GM23338 (cell line): ENCODE measurements around the gene KLF2. TPM values are rescaled to one million over a fixed set of nuclear protein-coding genes. Genes with fewer than 3 reads are reported as not detected.

Experiments used
- ATAC-seq: fragments of 200-7000 bp; cut with Tn5 transposase; 3 replicates; pipeline ENCODE4 v1.9.1; 2020
- DNase-seq: peaks from one replicate; pipeline ENCODE4 v3.0.0-alpha.2; 2015; ENCODE audit warnings: low spot score
- H2AFZ ChIP-seq: fragments of 200-600 bp; sonication (generic); 2 replicates; pipeline ENCODE4 v1.8.0; 2016; ENCODE audit warnings: antibody characterized with exemption, mild to moderate bottlenecking, moderate library complexity
- H3F3A ChIP-seq: fragments of 200-600 bp; sonication (generic); replicated peaks from 2 replicates; pipeline ENCODE4 v1.8.0; 2017; ENCODE audit warnings: antibody characterized with exemption, mixed run types, low read depth
- H3K27ac ChIP-seq: fragments of 200-600 bp; sonication (generic); 2 replicates; pipeline ENCODE4 v1.6.1; 2016; ENCODE audit warnings: low read depth
- H3K27me3 ChIP-seq: fragments of 200-600 bp; sonication (generic); 2 replicates; pipeline ENCODE4 v1.8.0; 2016; ENCODE audit warnings: mild to moderate bottlenecking, mixed run types, moderate library complexity; ENCODE audit not compliant: insufficient read depth
- H3K36me3 ChIP-seq: fragments of 200-600 bp; sonication (generic); 2 replicates; pipeline ENCODE4 v1.8.0; 2016; ENCODE audit warnings: mild to moderate bottlenecking; ENCODE audit not compliant: insufficient read depth
- H3K4me1 ChIP-seq: fragments of 200-600 bp; sonication (generic); 2 replicates; pipeline ENCODE4 v1.8.0; 2016; ENCODE audit warnings: mild to moderate bottlenecking, moderate library complexity; ENCODE audit not compliant: insufficient read depth
- H3K4me2 ChIP-seq: fragments of 200-600 bp; sonication (generic); 2 replicates; pipeline ENCODE4 v1.7.1; 2017; ENCODE audit warnings: mixed run types
- H3K4me3 ChIP-seq: fragments of 200-600 bp; sonication (generic); 2 replicates; pipeline ENCODE4 v1.6.1; 2016; ENCODE audit warnings: mixed run types
- H3K79me2 ChIP-seq: fragments of 200-600 bp; sonication (generic); replicated peaks from 2 replicates; pipeline ENCODE4 v1.8.0; 2017; ENCODE audit warnings: mild to moderate bottlenecking; ENCODE audit not compliant: insufficient read depth
- H3K9me2 ChIP-seq: fragments of 200-600 bp; sonication (generic); 2 replicates; pipeline ENCODE4 v1.8.0; 2017; ENCODE audit not compliant: insufficient read depth
- H4K20me1 ChIP-seq: fragments of 200-600 bp; sonication (generic); replicated peaks from 2 replicates; pipeline ENCODE4 v1.8.0; 2017; ENCODE audit warnings: mild to moderate bottlenecking; ENCODE audit not compliant: insufficient read depth
- H3K27ac Mint-ChIP-seq: 2 replicates; pipeline ENCODE4 v1.8.0; 2020; ENCODE audit warnings: inconsistent platforms, mild to moderate bottlenecking, moderate library complexity, mixed read lengths
- H3K27me3 Mint-ChIP-seq: 3 replicates; pipeline ENCODE4 v1.8.0; 2022; ENCODE audit warnings: low read depth, mild to moderate bottlenecking, moderate library complexity, mixed read lengths, inconsistent platforms; ENCODE audit not compliant: insufficient read depth, poor library complexity
- H3K36me3 Mint-ChIP-seq: 3 replicates; pipeline ENCODE4 v1.8.0; 2021; ENCODE audit warnings: low read depth, mild to moderate bottlenecking, inconsistent platforms, moderate library complexity, mixed read lengths
- H3K4me1 Mint-ChIP-seq: 3 replicates; pipeline ENCODE4 v1.8.0; 2020; ENCODE audit warnings: mild to moderate bottlenecking, inconsistent platforms, mixed read lengths
- H3K4me3 Mint-ChIP-seq: 3 replicates; pipeline ENCODE4 v1.8.0; 2021; ENCODE audit warnings: moderate library complexity, mild to moderate bottlenecking, inconsistent platforms, mixed read lengths
- H3K9me3 Mint-ChIP-seq: 3 replicates; pipeline ENCODE4 v1.8.0; 2020; ENCODE audit warnings: moderate library complexity, mild to moderate bottlenecking, inconsistent platforms, mixed read lengths
- CREB1 ChIP-seq: fragments of 250-450 bp; sonication (Bioruptor Pico); IDR thresholded peaks from 2 replicates; pipeline ENCODE4 v1.5.0; 2020; ENCODE audit warnings: low read depth, mild to moderate bottlenecking, moderate library complexity
- CTCF ChIP-seq, 2 experiments: fragments of 200-600 bp in 1 of 2; sonication (generic) in 1 of 2; conservative IDR thresholded peaks; 2 replicates each; pipeline versions ENCODE4 v1.5.1 to v1.6.1; 2016 to 2017; ENCODE audit warnings: antibody characterized with exemption in 2 of 2, low read depth in 2 of 2, mild to moderate bottlenecking in 2 of 2, moderate library complexity in 1 of 2
- ETS1 ChIP-seq: IDR thresholded peaks from 2 replicates; pipeline ENCODE4 v1.6.1; 2016; ENCODE audit warnings: antibody characterized with exemption
- EZH2 ChIP-seq: fragments of 200-600 bp; sonication (generic); IDR thresholded peaks from one replicate; pipeline ENCODE4 v1.8.0; 2017; ENCODE audit warnings: antibody characterized with exemption, mild to moderate bottlenecking, low read depth; ENCODE audit not compliant: unreplicated experiment
- EZH2phosphoT487 ChIP-seq: fragments of 200-600 bp; sonication (generic); IDR thresholded peaks from one replicate; pipeline ENCODE4 v1.8.1; 2018; ENCODE audit warnings: antibody characterized with exemption; ENCODE audit not compliant: unreplicated experiment
- JUNB ChIP-seq: IDR thresholded peaks from one replicate; pipeline ENCODE4 v1.6.1; 2016; ENCODE audit warnings: antibody characterized with exemption; ENCODE audit not compliant: unreplicated experiment
- NANOG ChIP-seq: IDR thresholded peaks from 2 replicates; pipeline ENCODE4 v1.6.1; 2016; ENCODE audit warnings: antibody characterized with exemption, borderline replicate concordance
- POLR2AphosphoS5 ChIP-seq: IDR thresholded peaks from 2 replicates; pipeline ENCODE4 v1.6.1; 2016; ENCODE audit warnings: antibody characterized with exemption, low read depth
- REST ChIP-seq: IDR thresholded peaks from one replicate; pipeline ENCODE4 v1.6.1; 2018; ENCODE audit warnings: antibody characterized with exemption; ENCODE audit not compliant: unreplicated experiment
- STAT1 ChIP-seq: IDR thresholded peaks from one replicate; pipeline ENCODE4 v1.6.1; 2016; ENCODE audit warnings: antibody characterized with exemption; ENCODE audit not compliant: unreplicated experiment
- ZNF114 ChIP-seq: fragments of 250-450 bp; sonication (Bioruptor Pico); IDR thresholded peaks from 2 replicates; pipeline ENCODE4 v1.5.0; 2020; ENCODE audit warnings: mild to moderate bottlenecking, moderate library complexity
- ZNF331 ChIP-seq: fragments of 250-450 bp; sonication (Bioruptor Pico); IDR thresholded peaks from 2 replicates; pipeline ENCODE4 v1.5.0; 2020; ENCODE audit warnings: low read depth, mild to moderate bottlenecking, moderate library complexity
- ZNF462 ChIP-seq: fragments of 250-450 bp; sonication (Bioruptor Pico); IDR thresholded peaks from 2 replicates; pipeline ENCODE4 v1.5.0; 2020; ENCODE audit warnings: mild to moderate bottlenecking, moderate library complexity
- polyA plus RNA-seq: library from polyadenylated mRNA; unstranded; fragments of >200 nt; fragmentation: Nextera tagmentation; extraction: Ambion mirVana; gene quantifications from 2 replicates; pipeline ENCODE4 v1.2.1, GENCODE V29; 2016
- total RNA-seq: library from RNA; depleted of rRNA; stranded (reverse); fragments of >200 nt; shearing (Covaris generic); gene quantifications from 2 replicates; pipeline ENCODE4 v1.2.3, GENCODE V29; 2014

Gene KLF2
- total and polyA plus RNA-seq, 2 experiments from 2014 or later: 0.90 TPM; not detected in 1

GRCh38 chr19:16298334-16298733 is 26.3 kb upstream of the KLF2 start:
- no peaks in the 10 kb centered on the region for H3K9me2 ChIP-seq
- H3K36me3 ChIP-seq: no peaks in the 10 kb centered on the region
- Mint-ChIP-seq H3K9me3 (peaks cover 3% of the 10 kb centered on the region; the same call in 1 of the 3 replicates), H3K36me3 (no peaks in the 10 kb centered on the region), H3K27ac (no peak overlapping the region), H3K4me3 (no peak overlapping the region), H3K27me3 (peaks cover 5% of the 10 kb centered on the region), H3K4me1 (peaks cover 3% of the 10 kb centered on the region; the same call in 2 of the 3 replicates)
- H3F3A ChIP-seq: 0 out of 2 replicates have a peak, but pooled peaks cover 3% of the 10 kb centered on the region
- H3K4me2 ChIP-seq: no peak overlapping the region
- H3K27me3 ChIP-seq: no peaks in the 10 kb centered on the region
- DNase-seq (no peak), ATAC-seq (no peak)
- H3K4me3 ChIP-seq: no peak overlapping the region
- no peak overlapping the region for H3K27ac ChIP-seq
- no peaks in the 10 kb centered on the region for H4K20me1 ChIP-seq
- H3K79me2 ChIP-seq: no peaks in the 10 kb centered on the region
- 0 out of 2 replicates have a peak, but pooled peaks cover 3% of the 10 kb centered on the region for H3K4me1 ChIP-seq
- TF ChIP-seq CREB1 (CRISPR knock-in tag): no peak
- no peak for TF ChIP-seq EZH2
- TF ChIP-seq CTCF (conservative IDR thresholded peaks at IDR 0.05; ENCODE audit: low read depth in 2 of 2): no peak
- TF ChIP-seq JUNB: no peak
- TF ChIP-seq STAT1: no peak
- no peak for TF ChIP-seq ZNF114
- no peak for TF ChIP-seq ETS1
- TF ChIP-seq EZH2phosphoT487: no peak
- TF ChIP-seq NANOG: no peak
- TF ChIP-seq REST: no peak
- TF ChIP-seq ZNF331: no peak
- no peak for TF ChIP-seq ZNF462 (CRISPR knock-in tag)
- TF ChIP-seq POLR2AphosphoS5: no peak
- H2AFZ ChIP-seq: no peak overlapping the region
